Subcutaneous adipose tissue (tissue), 4 donors: ENCODE measurements around the gene UBAC2. TPM values are rescaled to one million over a fixed set of nuclear protein-coding genes. Genes with fewer than 3 reads are reported as not detected.

Experiments
- CTCF ChIP-seq: fragments of 450-650 bp; IDR thresholded peaks from one replicate; pipeline ENCODE4 v1.5.1; 2016; ENCODE audit warnings: low read depth, mild to moderate bottlenecking, control low read depth, antibody characterized with exemption, moderate library complexity
- total RNA-seq, 4 donors: library from RNA; depleted of rRNA; stranded (reverse); fragments of >200 nt; gene quantifications; one replicate each; pipeline ENCODE4 v1.1.0, GENCODE V29; 2016

UBAC2 gene
- total RNA-seq, 4 donors from 2014 or later = 47.4 to 73.3 (median 65.8) TPM

- TF ChIP-seq CTCF = no peak
These were observed 24.4 kb downstream of the UBAC2 start for GRCh38 chr13:99225078-99225477.

DNA sequence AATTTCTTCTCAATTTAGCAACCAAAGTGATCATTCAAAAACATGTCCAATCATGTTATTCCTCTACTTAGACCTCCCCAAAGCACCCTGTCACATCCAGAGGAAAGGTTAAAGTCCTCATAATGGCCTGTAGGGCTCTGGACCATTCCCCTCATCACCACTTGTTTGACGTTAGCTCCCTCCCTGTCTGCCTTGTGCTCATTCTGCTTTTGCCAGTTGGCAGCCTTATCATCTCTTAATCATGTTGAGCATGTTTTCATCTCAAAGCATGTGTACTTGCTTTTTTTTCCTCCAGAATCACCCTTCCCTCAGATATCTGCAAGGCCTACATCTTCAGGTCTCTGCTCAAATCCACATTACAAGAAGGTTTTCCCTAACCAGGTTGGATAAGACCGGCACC, 25.9 kb downstream of the UBAC2 start:
- no peak for TF ChIP-seq CTCF

GRCh38 chr13:99227331-99227900, 26.8 kb downstream of the UBAC2 start:
- no peak for TF ChIP-seq CTCF

GRCh38 chr13:99227909-99228688, 27.4 kb downstream of the UBAC2 start:
- TF ChIP-seq CTCF = no peak

- TF ChIP-seq CTCF = no peak
These were observed 28.4 kb downstream of the UBAC2 start for GRCh38 chr13:99228737-99229691.

DNA sequence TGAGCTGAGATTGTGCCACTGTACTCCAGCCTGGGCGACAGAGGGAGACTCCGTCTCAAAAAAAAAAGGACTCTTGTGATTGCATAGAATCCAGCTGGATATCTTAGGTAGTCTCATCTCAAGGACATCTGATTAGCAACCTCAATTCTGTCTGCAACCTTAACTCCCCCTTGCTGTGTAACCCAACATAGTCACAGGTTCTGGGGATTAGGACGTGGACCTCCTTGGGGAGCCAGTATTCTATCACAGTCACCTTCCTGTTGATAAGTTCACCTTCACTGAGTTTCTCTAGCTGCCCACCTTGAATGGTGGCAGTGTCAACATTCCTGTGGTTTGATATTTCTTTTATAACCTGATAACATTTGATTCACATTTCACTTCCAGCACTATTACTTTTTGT, 30.3 kb downstream of the UBAC2 start:
- TF ChIP-seq CTCF = no peak

GRCh38 chr13:99231721-99232120, 31.1 kb downstream of the UBAC2 start:
- TF ChIP-seq CTCF = no peak
